Brain microvascular endothelial cell (primary cell): Measurements from ENCODE around the gene OR8D4.

ENCODE experiments used
- DNase-seq: peaks from one replicate; pipeline ENCODE4 v3.0.0-alpha.2; 2020
- H3K27ac ChIP-seq: fragments of 250-450 bp; sonication (Bioruptor Pico); 2 replicates; pipeline ENCODE4 v1.5.1; 2020; ENCODE audit warnings: mild to moderate bottlenecking, moderate library complexity
- H3K27me3 ChIP-seq: fragments of 250-450 bp; sonication (Bioruptor Pico); replicated peaks from 2 replicates; pipeline ENCODE4 v1.5.1; 2020; ENCODE audit warnings: mild to moderate bottlenecking
- H3K36me3 ChIP-seq: fragments of 250-450 bp; sonication (Bioruptor Pico); replicated peaks from 2 replicates; pipeline ENCODE4 v1.5.1; 2020; ENCODE audit warnings: mild to moderate bottlenecking
- H3K4me3 ChIP-seq: 2 replicates; pipeline ENCODE4 v1.5.1; 2011; ENCODE audit warnings: low read depth, mild to moderate bottlenecking, control low read depth, low read length, moderate library complexity
- in situ Hi-C: cut with HindIII; loops from 2 replicates; pipeline ENCODE4 v1.10.0; 2017; ENCODE audit warnings: low sequenced_read_pairs, low pct_ligation_motif_present
- TF ChIP-seq, protein P1 (sequence below): IDR thresholded peaks from 2 replicates; pipeline ENCODE4 v1.5.1; 2011; ENCODE audit warnings: low read depth, mild to moderate bottlenecking, moderate library complexity, low read length, control low read depth, inconsistent platforms; ENCODE audit errors: missing control alignments

OR8D4 gene

DNA sequence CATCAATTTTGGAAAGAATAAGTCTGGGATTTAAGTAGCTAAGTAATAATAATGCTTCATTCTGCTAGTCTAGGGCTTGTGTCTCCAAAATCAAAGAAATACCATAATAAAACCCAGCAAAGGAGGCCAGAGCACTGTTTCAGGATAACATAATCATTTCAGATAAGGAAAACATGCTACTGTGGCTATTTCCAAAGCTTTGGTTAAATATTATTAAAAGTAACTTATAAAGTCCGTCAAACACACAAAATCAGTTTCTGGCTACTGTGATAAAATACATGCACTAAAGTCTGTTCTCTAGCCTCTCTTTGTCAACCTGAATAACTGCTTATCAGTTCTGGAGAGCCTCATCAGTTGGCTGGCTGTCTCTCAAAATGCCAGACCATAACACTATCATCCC lies 43.2 kb downstream of the OR8D4 start:
- no peak for DNase-seq
- Histone ChIP-seq H3K27ac (no peak overlapping the region), H3K27me3 (no peaks in the 10 kb centered on the region), H3K4me3 (no peak overlapping the region), H3K36me3 (no peaks in the 10 kb centered on the region)
- in situ Hi-C loops: no loop called here
- TF ChIP-seq, protein P1, sequence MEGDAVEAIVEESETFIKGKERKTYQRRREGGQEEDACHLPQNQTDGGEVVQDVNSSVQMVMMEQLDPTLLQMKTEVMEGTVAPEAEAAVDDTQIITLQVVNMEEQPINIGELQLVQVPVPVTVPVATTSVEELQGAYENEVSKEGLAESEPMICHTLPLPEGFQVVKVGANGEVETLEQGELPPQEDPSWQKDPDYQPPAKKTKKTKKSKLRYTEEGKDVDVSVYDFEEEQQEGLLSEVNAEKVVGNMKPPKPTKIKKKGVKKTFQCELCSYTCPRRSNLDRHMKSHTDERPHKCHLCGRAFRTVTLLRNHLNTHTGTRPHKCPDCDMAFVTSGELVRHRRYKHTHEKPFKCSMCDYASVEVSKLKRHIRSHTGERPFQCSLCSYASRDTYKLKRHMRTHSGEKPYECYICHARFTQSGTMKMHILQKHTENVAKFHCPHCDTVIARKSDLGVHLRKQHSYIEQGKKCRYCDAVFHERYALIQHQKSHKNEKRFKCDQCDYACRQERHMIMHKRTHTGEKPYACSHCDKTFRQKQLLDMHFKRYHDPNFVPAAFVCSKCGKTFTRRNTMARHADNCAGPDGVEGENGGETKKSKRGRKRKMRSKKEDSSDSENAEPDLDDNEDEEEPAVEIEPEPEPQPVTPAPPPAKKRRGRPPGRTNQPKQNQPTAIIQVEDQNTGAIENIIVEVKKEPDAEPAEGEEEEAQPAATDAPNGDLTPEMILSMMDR: no peak

DNA sequence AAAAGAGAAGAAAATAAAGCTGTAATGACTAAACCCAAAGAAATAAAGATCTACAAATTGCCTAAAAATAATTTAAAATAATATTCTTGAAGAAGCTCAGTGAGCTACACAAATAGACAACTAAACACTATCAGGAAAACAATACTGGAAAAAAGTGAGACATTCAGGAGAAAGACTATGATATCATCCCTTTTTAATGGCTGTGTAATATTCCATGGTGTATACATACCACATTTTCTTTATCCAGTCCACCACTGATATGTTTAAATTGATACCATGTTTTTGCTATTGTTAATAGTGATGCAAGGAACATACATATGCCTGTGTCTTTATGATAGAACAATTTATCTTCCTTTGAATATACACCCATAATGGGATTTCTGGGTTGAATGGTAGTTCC lies 54.8 kb downstream of the OR8D4 start:
- TF ChIP-seq, protein P1: no peak
- Histone ChIP-seq H3K4me3 (no peak overlapping the region), H3K36me3 (no peaks in the 10 kb centered on the region), H3K27ac (no peak overlapping the region), H3K27me3 (no peaks in the 10 kb centered on the region)
- DNase-seq: no peak
- in situ Hi-C loops: no loop called here
